Mesenteric fat pad (tissue), 1 donor: ENCODE measurements around the gene GPC6. TPM values are rescaled to one million over a fixed set of nuclear protein-coding genes. Genes with fewer than 3 reads are reported as not detected.
"Not testable (repeated sequence)": the region's sequence is repeated elsewhere in the genome, so short reads cannot be mapped to it uniquely, and the experiment has no call there.

Experiments
- DNase-seq: peaks from one replicate; pipeline ENCODE4 v3.0.0-alpha.2; 2020; ENCODE audit warnings: low spot score
- long read RNA-seq: library from polyadenylated mRNA; unstranded; transcript quantifications from one replicate; pipeline ENCODE4 v2.0.0, GENCODE V29; 2020
- total RNA-seq: library from RNA; stranded (reverse); fragmentation: NEBNext Ultra II Directional; extraction: Animal tissue kit (Norgen Biotek cat#: 25700); gene quantifications from one replicate; pipeline ENCODE4 v1.2.1, GENCODE V29; 2021
- donor health status: DM: yes; HTN: yes; CAD: no.

GPC6 gene
- 23.1 TPM for total RNA-seq
- long read RNA-seq, partial matches to known transcripts, result 0 of 30 reads
- long read RNA-seq, other reads (novel, unspliced or antisense), result 27 of 30 reads

GRCh38 chr13:93226623-93227279, at the start of gene GPC6:
Gene GPC6, plus strand, starts transcription at chr13:93226807.
- no peak for DNase-seq

- DNase-seq, result no peak
Observed at GRCh38 chr13:93180356-93180969, 46.1 kb upstream of the GPC6 start.

- no peak for DNase-seq
Observed at GRCh38 chr13:93182406-93182805, 44.2 kb upstream of the GPC6 start.

GRCh38 chr13:93183302-93183701, 43.3 kb upstream of the GPC6 start:
- DNase-seq, result no peak

GRCh38 chr13:93190006-93190405, 36.6 kb upstream of the GPC6 start:
- no peak for DNase-seq

GRCh38 chr13:93193682-93194081, 32.9 kb upstream of the GPC6 start:
- no peak for DNase-seq

- DNase-seq, result no peak
Observed at GRCh38 chr13:93199856-93200255, 26.8 kb upstream of the GPC6 start.

GRCh38 chr13:93200626-93201025, 26.0 kb upstream of the GPC6 start:
- no peak for DNase-seq

- DNase-seq, result no peak
Observed at GRCh38 chr13:93201992-93202558, 24.5 kb upstream of the GPC6 start.

GRCh38 chr13:93206778-93207392, 19.7 kb upstream of the GPC6 start:
- DNase-seq, result not testable (repeated sequence)

GRCh38 chr13:93216122-93216521, 10.5 kb upstream of the GPC6 start:
- DNase-seq, result no peak

GRCh38 chr13:93217721-93218261, 8.8 kb upstream of the GPC6 start:
- no peak for DNase-seq

GRCh38 chr13:93218583-93218982, 8.0 kb upstream of the GPC6 start:
- no peak for DNase-seq

- no peak for DNase-seq
Observed at GRCh38 chr13:93220073-93220472, 6.5 kb upstream of the GPC6 start.

- no peak for DNase-seq
Observed at GRCh38 chr13:93222976-93223375, 3.6 kb upstream of the GPC6 start.

GRCh38 chr13:93224535-93224934, 2.1 kb upstream of the GPC6 start:
- DNase-seq, result no peak

GRCh38 chr13:93225610-93226009, 997 bp upstream of the GPC6 start:
- no peak for DNase-seq

- no peak for DNase-seq
Observed at GRCh38 chr13:93226065-93226622, 463 bp upstream of the GPC6 start.

- no peak for DNase-seq
Observed at GRCh38 chr13:93227280-93227877, 772 bp downstream of the GPC6 start.

GRCh38 chr13:93227878-93228642, 1.5 kb downstream of the GPC6 start:
- peak; percentile 90 for DNase-seq

GRCh38 chr13:93228643-93228937, 2.0 kb downstream of the GPC6 start:
- no peak for DNase-seq
